Panc1 (cell line): Measurements from ENCODE around the gene FBXO45. TPM values are rescaled to one million over a fixed set of nuclear protein-coding genes. Genes with fewer than 3 reads are reported as not detected.
A peak's percentile ranks its signal among the peaks of the same experiment; 100 is the strongest.

Experiments
- ATAC-seq: fragments of 200-7000 bp; cut with Tn5 transposase; 2 replicates; pipeline ENCODE4 v1.9.1; 2020; ENCODE audit warnings: mild to moderate bottlenecking, moderate library complexity
- BruUV-seq: library from RNA; stranded (reverse); fragments of 400-500 nt; replicated peaks from 2 replicates; lab custom pipeline; 2021; lab: Mats Ljungman, UMichigan
- CTCF ChIA-PET: fragments of 300-600 bp; sonication (Branson Sonifier 250); formaldehyde crosslinking; loops from one replicate; lab custom pipeline; 2022; ENCODE audit warnings: antibody characterized with exemption; lab: Charles Lee
- POLR2A ChIA-PET: fragments of 300-600 bp; sonication (Branson Sonifier 250); formaldehyde crosslinking; loops from one replicate; lab custom pipeline; 2022; ENCODE audit warnings: antibody characterized with exemption; lab: Charles Lee
- DNase-seq: peaks from one replicate; pipeline ENCODE4 v3.0.0-alpha.2; 2010; ENCODE audit warnings: low read depth, low spot score
- H3K27ac ChIP-seq: 2 replicates; pipeline ENCODE4 v1.5.1; 2011; ENCODE audit warnings: mild to moderate bottlenecking, low read length, inconsistent platforms
- H3K27me3 ChIP-seq: fragments of 200-500 bp; sonication (Bioruptor generic); 2 replicates; pipeline ENCODE4 v1.6.0; 2014; ENCODE audit warnings: low read length, inconsistent platforms; ENCODE audit not compliant: control insufficient read depth, insufficient read depth
- H3K36me3 ChIP-seq: fragments of 200-500 bp; sonication (Bioruptor generic); 2 replicates; pipeline ENCODE4 v1.5.1; 2014; ENCODE audit warnings: inconsistent platforms, mild to moderate bottlenecking, low read length, moderate library complexity; ENCODE audit not compliant: control insufficient read depth, insufficient read depth
- H3K4me1 ChIP-seq: 2 replicates; pipeline ENCODE4 v1.5.1; 2011; ENCODE audit warnings: inconsistent platforms, mild to moderate bottlenecking, low read length, moderate library complexity; ENCODE audit not compliant: control insufficient read depth, insufficient read depth
- H3K4me3 ChIP-seq, 2 experiments: 2 replicates each; pipeline ENCODE4 v1.5.1; 2011 to 2012; ENCODE audit warnings: low read depth in 2 of 2, low read length in 2 of 2, mild to moderate bottlenecking in 2 of 2, inconsistent platforms in 1 of 2, moderate library complexity in 1 of 2
- H3K9me3 ChIP-seq: fragments of 200-500 bp; sonication (Bioruptor generic); 2 replicates; pipeline ENCODE4 v1.5.1; 2014; ENCODE audit warnings: low read depth, mild to moderate bottlenecking, inconsistent platforms, low read length, moderate library complexity; ENCODE audit not compliant: control insufficient read depth, insufficient read depth
- POLR2AphosphoS5 ChIP-seq: IDR thresholded peaks from 2 replicates; pipeline ENCODE4 v1.6.1; 2012; ENCODE audit warnings: mild to moderate bottlenecking, low read depth, low read length, moderate library complexity
- SIN3A ChIP-seq: IDR thresholded peaks from 2 replicates; pipeline ENCODE4 v1.6.1; 2012; ENCODE audit warnings: low read depth, mild to moderate bottlenecking, low read length, moderate library complexity, borderline replicate concordance; ENCODE audit not compliant: insufficient read depth
- TCF7L2 ChIP-seq: IDR thresholded peaks from 2 replicates; pipeline ENCODE4 v1.6.1; 2011; ENCODE audit warnings: mild to moderate bottlenecking, low read depth, low read length, inconsistent platforms
- in situ Hi-C: cut with HindIII; loops from 2 replicates; pipeline ENCODE4 v1.10.0; 2016; ENCODE audit warnings: low sequenced_read_pairs, low pct_unique_long_range_greater_than_20kb
- intact Hi-C: fragments of 100-400 bp; cut with micrococcal nuclease; formaldehyde crosslinking; loops from one replicate; pipeline ENCODE4 v1.10.0; 2022; ENCODE audit not compliant: unreplicated experiment
- total RNA-seq: library from RNA; stranded (reverse); gene quantifications from one replicate; pipeline ENCODE4 v1.2.1, GENCODE V29; 2021; ENCODE audit not compliant: unreplicated experiment
- TF ChIP-seq, protein P1 (sequence below), 2 experiments: IDR thresholded peaks; 2 replicates each; pipeline ENCODE4 v1.6.1; 2011 to 2012; ENCODE audit warnings: low read depth in 2 of 2, control low read depth in 1 of 2, low read length in 1 of 2, mild to moderate bottlenecking in 1 of 2, moderate library complexity in 1 of 2; ENCODE audit not compliant: insufficient read depth in 1 of 2
- TF ChIP-seq, protein P2 (sequence below): fragments of 450-650 bp; IDR thresholded peaks from 2 replicates; pipeline ENCODE4 v1.5.1; 2017; ENCODE audit warnings: mild to moderate bottlenecking

FBXO45 gene
- total RNA-seq, 1 experiment from 2014 or later: 21.6 TPM

DNA sequence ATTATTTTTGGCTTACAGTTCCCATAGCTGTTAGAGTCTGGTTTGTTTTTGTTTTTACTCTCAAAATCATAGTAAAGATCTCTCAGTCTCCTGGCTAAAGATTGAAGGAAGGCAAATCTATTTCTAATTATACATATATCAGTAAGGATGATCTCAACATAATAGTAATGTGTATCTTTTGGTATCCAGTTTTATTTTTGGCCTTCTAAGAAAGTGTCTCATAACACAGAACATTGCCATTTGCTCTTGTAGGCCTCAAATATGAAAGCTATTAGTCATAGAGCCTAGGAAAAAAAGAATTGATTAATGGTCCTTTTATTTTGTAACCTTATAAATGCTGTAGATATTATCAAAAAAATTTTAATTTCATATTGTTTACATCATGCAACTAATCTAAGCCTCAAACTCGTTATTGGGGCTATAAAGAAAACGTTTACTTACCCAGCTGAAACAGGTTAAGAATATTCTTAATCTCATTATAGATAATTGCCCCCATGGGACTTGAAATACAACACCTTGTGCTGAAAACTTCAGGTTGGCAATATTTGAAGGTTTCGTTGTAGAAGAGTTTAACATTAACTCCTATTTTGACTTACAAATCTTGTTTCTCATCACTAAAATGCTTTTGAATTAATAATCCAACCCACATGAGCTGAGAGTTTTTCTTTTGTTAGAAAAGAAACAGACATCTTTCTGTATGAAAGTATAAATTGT is 16.7 kb downstream of the FBXO45 start:
- ChIA-PET CTCF (interaction anchor here (0.7 kb wide), 1 partner anchor 200 kb away, joined by 5 read pairs; no protein-coding TSS in a partner anchor), POLR2A (no interaction called here)
- H3K27me3 ChIP-seq: no peaks in the 10 kb centered on the region
- BruUV-seq: no TSS peak
- no peak for DNase-seq
- peaks cover 15% of the 10 kb centered on the region; the same call in 1 of the 2 replicates for H3K36me3 ChIP-seq
- TF ChIP-seq, protein P1, sequence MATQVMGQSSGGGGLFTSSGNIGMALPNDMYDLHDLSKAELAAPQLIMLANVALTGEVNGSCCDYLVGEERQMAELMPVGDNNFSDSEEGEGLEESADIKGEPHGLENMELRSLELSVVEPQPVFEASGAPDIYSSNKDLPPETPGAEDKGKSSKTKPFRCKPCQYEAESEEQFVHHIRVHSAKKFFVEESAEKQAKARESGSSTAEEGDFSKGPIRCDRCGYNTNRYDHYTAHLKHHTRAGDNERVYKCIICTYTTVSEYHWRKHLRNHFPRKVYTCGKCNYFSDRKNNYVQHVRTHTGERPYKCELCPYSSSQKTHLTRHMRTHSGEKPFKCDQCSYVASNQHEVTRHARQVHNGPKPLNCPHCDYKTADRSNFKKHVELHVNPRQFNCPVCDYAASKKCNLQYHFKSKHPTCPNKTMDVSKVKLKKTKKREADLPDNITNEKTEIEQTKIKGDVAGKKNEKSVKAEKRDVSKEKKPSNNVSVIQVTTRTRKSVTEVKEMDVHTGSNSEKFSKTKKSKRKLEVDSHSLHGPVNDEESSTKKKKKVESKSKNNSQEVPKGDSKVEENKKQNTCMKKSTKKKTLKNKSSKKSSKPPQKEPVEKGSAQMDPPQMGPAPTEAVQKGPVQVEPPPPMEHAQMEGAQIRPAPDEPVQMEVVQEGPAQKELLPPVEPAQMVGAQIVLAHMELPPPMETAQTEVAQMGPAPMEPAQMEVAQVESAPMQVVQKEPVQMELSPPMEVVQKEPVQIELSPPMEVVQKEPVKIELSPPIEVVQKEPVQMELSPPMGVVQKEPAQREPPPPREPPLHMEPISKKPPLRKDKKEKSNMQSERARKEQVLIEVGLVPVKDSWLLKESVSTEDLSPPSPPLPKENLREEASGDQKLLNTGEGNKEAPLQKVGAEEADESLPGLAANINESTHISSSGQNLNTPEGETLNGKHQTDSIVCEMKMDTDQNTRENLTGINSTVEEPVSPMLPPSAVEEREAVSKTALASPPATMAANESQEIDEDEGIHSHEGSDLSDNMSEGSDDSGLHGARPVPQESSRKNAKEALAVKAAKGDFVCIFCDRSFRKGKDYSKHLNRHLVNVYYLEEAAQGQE (IDR thresholded peaks at IDR 0.05; ENCODE audit: insufficient read depth in 1 of 2, low read depth in 2 of 2, low read length in 1 of 2): no peak
- TF ChIP-seq TCF7L2: no peak
- no peak for TF ChIP-seq POLR2AphosphoS5
- TF ChIP-seq SIN3A: no peak
- TF ChIP-seq, protein P2, sequence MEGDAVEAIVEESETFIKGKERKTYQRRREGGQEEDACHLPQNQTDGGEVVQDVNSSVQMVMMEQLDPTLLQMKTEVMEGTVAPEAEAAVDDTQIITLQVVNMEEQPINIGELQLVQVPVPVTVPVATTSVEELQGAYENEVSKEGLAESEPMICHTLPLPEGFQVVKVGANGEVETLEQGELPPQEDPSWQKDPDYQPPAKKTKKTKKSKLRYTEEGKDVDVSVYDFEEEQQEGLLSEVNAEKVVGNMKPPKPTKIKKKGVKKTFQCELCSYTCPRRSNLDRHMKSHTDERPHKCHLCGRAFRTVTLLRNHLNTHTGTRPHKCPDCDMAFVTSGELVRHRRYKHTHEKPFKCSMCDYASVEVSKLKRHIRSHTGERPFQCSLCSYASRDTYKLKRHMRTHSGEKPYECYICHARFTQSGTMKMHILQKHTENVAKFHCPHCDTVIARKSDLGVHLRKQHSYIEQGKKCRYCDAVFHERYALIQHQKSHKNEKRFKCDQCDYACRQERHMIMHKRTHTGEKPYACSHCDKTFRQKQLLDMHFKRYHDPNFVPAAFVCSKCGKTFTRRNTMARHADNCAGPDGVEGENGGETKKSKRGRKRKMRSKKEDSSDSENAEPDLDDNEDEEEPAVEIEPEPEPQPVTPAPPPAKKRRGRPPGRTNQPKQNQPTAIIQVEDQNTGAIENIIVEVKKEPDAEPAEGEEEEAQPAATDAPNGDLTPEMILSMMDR: no peak
- no peaks in the 10 kb centered on the region for H3K4me1 ChIP-seq
- in situ Hi-C loops (no loop called here), intact Hi-C loops (no loop called here)
- H3K9me3 ChIP-seq: no peaks in the 10 kb centered on the region
- no peak for ATAC-seq
- H3K4me3 ChIP-seq: no peak overlapping the region
- H3K27ac ChIP-seq: no peak overlapping the region

DNA sequence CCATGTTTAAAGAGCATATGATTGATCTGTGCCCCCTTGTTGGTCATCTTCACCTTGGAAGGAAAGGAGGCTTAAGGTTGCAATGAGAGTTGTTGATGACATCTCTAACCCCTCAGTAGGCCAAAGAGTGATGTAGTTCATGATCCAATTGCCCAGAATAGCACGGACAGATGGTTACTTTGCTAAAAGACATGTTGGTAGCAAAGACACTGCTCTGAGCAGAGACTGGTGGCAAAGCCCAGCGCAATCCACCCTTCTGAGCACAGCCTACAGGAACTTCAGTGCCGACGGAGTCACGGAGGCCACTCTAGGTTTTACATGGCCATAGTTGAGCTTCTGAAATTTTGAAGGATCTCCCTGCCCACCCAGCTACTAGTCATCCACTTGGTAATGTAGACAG is 21.8 kb downstream of the FBXO45 start:
- H3K4me3 ChIP-seq: no peak overlapping the region
- H3K36me3 ChIP-seq: peaks cover 3% of the 10 kb centered on the region; the same call in 1 of the 2 replicates
- H3K4me1 ChIP-seq: no peaks in the 10 kb centered on the region
- ChIA-PET POLR2A (interaction anchor here (0.7 to 0.9 kb wide), 2 partner anchors 9 to 60 kb away, joined by 3 read pairs; no protein-coding TSS in a partner anchor), CTCF (interaction anchor here (0.5 kb wide), 1 partner anchor 335 kb away, joined by 3 read pairs; no protein-coding TSS in a partner anchor)
- no peaks in the 10 kb centered on the region for H3K9me3 ChIP-seq
- intact Hi-C loops: no loop called here
- BruUV-seq: no TSS peak
- DNase-seq (no peak), ATAC-seq (peak; percentile 48; the same call in 1 of the 2 replicates)
- no peaks in the 10 kb centered on the region for H3K27me3 ChIP-seq
- in situ Hi-C loops: no loop called here
- TF ChIP-seq SIN3A: no peak
- TF ChIP-seq, protein P2: no peak
- H3K27ac ChIP-seq: no peak overlapping the region
